Testis (tissue), 2 donors: ENCODE data around the gene TET1.

Source experiments
- CTCF ChIP-seq, 3 experiments: fragments of 450-650 bp in 2 of 3; fragments of 200-600 bp in 1 of 3; sonication (generic) in 1 of 3; IDR thresholded peaks; one replicate each; pipeline ENCODE4 v1.5.1; 2016 to 2019; ENCODE audit warnings: antibody characterized with exemption in 3 of 3, mild to moderate bottlenecking in 2 of 3, moderate library complexity in 1 of 3
- POLR2A ChIP-seq: fragments of 450-650 bp; IDR thresholded peaks from one replicate; pipeline ENCODE4 v1.6.1; 2017; ENCODE audit warnings: antibody characterized with exemption, mild to moderate bottlenecking, moderate library complexity

- TF ChIP-seq POLR2A (no peak), CTCF (IDR thresholded peaks at IDR 0.05) (no peak)
Measured at GRCh38 chr10:68732651-68733050, 172.5 kb downstream of the TET1 start.
